Measurements from ENCODE around the gene RPL21. TPM values are rescaled to one million over a fixed set of nuclear protein-coding genes. Genes with fewer than 3 reads are reported as not detected.
"Not testable (repeated sequence)": the region's sequence is repeated elsewhere in the genome, so short reads cannot be mapped to it uniquely, and the experiment has no call there.

Gene RPL21
- total RNA-seq, 1 experiment from 2014 or later = 552 TPM

- BruUV-seq (replicated peaks) = no TSS peak
- POLR2A ChIA-PET (ENCODE audit: unreplicated experiment) = no interaction called here
- no peaks in the 10 kb centered on the region for H3K36me3 ChIP-seq (ENCODE audit: low read depth, low read length)
- peaks cover 12% of the 10 kb centered on the region for H3K4me1 ChIP-seq (ENCODE audit: insufficient read depth, low read length)
- H3K79me2 ChIP-seq (ENCODE audit: low read length) = no peaks in the 10 kb centered on the region
- H3K9me3 ChIP-seq (ENCODE audit: low read length) = no peaks in the 10 kb centered on the region
- intact Hi-C loops (cut with micrococcal nuclease) = no loop called here
- no peaks in the 10 kb centered on the region for H3F3A ChIP-seq (ENCODE audit: low read length, unreplicated experiment)
- TF ChIP-seq CTCF (conservative IDR thresholded peaks at IDR 0.05; ENCODE audit: low read depth, low read length) = no peak
- no peak for TF ChIP-seq EZH2 (IDR thresholded peaks at IDR 0.05; ENCODE audit: low read length, unreplicated experiment)
- no peak for TF ChIP-seq EZH2phosphoT487 (IDR thresholded peaks at IDR 0.05; ENCODE audit: borderline replicate concordance, low read length)
- no peaks in the 10 kb centered on the region for H4K20me1 ChIP-seq (ENCODE audit: low read length)
- H3K27ac ChIP-seq (ENCODE audit: low read length) = 0 out of 2 replicates have a peak overlapping the region, but pooled peaks have one; percentile 6
- 0 out of 2 replicates have a peak overlapping the region, but pooled peaks have one; percentile 73 for H2AFZ ChIP-seq (ENCODE audit: low read length)
- H3K9me2 ChIP-seq (replicated peaks; ENCODE audit: low read length) = no peaks in the 10 kb centered on the region
- CTCF ChIA-PET = interaction anchor here (1.0 kb wide), 1 partner anchor 16 kb away, joined by 3 read pairs; no protein-coding TSS in a partner anchor
- no peak overlapping the region for H3K4me3 ChIP-seq (ENCODE audit: low read length)
- ATAC-seq (no peak), DNase-seq (no peak)
- peak overlapping the region; percentile 65; the same call in 1 of the 2 replicates for H3K4me2 ChIP-seq (ENCODE audit: low read length)
- H3K9ac ChIP-seq (ENCODE audit: low read length) = no peak overlapping the region
- no peaks in the 10 kb centered on the region for H3K27me3 ChIP-seq (ENCODE audit: low read length)
These were observed 40.1 kb upstream of the RPL21 start for GRCh38 chr13:27211271-27211670.

DNA sequence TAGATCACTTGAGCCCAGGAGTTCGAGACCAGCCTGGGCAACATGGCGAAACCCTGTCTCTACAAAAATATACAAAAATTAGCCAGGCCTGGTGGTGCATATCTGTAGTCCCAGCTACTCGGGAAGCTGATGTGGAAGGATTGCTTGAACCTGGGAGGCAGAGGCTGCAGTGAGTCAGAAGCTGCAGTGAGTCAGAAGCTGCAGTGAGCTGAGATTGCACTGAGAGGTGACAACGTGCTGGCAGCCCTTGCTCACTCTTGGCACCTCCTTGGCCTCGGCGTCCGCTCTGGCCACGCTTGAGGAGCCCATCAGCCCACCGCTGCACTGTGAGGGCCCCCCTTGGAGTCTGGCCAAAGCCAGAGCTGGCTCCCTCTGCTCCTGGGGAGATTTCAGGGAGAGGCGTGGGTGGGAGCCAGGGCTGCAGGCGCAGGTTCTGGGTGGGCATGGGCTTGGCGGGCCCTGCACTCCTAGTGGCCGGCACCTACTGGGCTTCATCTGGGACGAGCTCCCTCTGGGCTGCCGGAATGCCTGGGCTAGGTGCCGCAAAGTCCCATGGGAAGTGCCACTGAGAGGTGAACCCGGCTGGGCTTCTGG is 39.5 kb upstream of the RPL21 start:
- Histone ChIP-seq H4K20me1 (ENCODE audit: low read length) (no peaks in the 10 kb centered on the region), H3K27ac (ENCODE audit: low read length) (peak overlapping the region; percentile 29; the same call in 1 of the 2 replicates), H3K9ac (ENCODE audit: low read length) (no peak overlapping the region), H3K9me3 (ENCODE audit: low read length) (no peaks in the 10 kb centered on the region), H3K9me2 (replicated peaks; ENCODE audit: low read length) (no peaks in the 10 kb centered on the region), H3K4me2 (ENCODE audit: low read length) (peak overlapping the region; percentile 65), H3K79me2 (ENCODE audit: low read length) (no peaks in the 10 kb centered on the region), H3K27me3 (ENCODE audit: low read length) (no peaks in the 10 kb centered on the region), H3K4me1 (ENCODE audit: insufficient read depth, low read length) (peaks cover 12% of the 10 kb centered on the region), H2AFZ (ENCODE audit: low read length) (peak overlapping the region; percentile 73), H3F3A (ENCODE audit: low read length, unreplicated experiment) (no peaks in the 10 kb centered on the region), H3K4me3 (ENCODE audit: low read length) (no peak overlapping the region), H3K36me3 (ENCODE audit: low read depth, low read length) (no peaks in the 10 kb centered on the region)
- intact Hi-C loops (cut with micrococcal nuclease) = no loop called here
- no TSS peak for BruUV-seq (replicated peaks)
- POLR2A ChIA-PET (ENCODE audit: unreplicated experiment) = no interaction called here
- DNase-seq (peak; percentile 76), ATAC-seq (peak; percentile 100)
- CTCF ChIA-PET = interaction anchor here (0.9 to 1.0 kb wide), 2 partner anchors 17 to 265 kb away, joined by 3 read pairs; no protein-coding TSS in a partner anchor
- TF ChIP-seq EZH2 (IDR thresholded peaks at IDR 0.05; ENCODE audit: low read length, unreplicated experiment) = no peak
- no peak for TF ChIP-seq EZH2phosphoT487 (IDR thresholded peaks at IDR 0.05; ENCODE audit: borderline replicate concordance, low read length)
- no peak for TF ChIP-seq CTCF (conservative IDR thresholded peaks at IDR 0.05; ENCODE audit: low read depth, low read length)

- DNase-seq; H4K20me1 ChIP-seq (ENCODE audit: low read length); H3F3A ChIP-seq (ENCODE audit: low read length, unreplicated experiment); H3K79me2 ChIP-seq (ENCODE audit: low read length); H2AFZ ChIP-seq (ENCODE audit: low read length); H3K9ac ChIP-seq (ENCODE audit: low read length); H3K27me3 ChIP-seq (ENCODE audit: low read length); intact Hi-C loops (cut with micrococcal nuclease); CTCF ChIA-PET; H3K27ac ChIP-seq (ENCODE audit: low read length); BruUV-seq (replicated peaks); ATAC-seq; H3K9me2 ChIP-seq (replicated peaks; ENCODE audit: low read length); H3K36me3 ChIP-seq (ENCODE audit: low read depth, low read length); H3K4me2 ChIP-seq (ENCODE audit: low read length); H3K4me3 ChIP-seq (ENCODE audit: low read length); H3K9me3 ChIP-seq (ENCODE audit: low read length); POLR2A ChIA-PET (ENCODE audit: unreplicated experiment): not testable (repeated sequence)
- peaks cover 12% of the 10 kb centered on the region for H3K4me1 ChIP-seq (ENCODE audit: insufficient read depth, low read length)
These were observed 38.0 kb upstream of the RPL21 start for GRCh38 chr13:27213386-27213785.

DNA sequence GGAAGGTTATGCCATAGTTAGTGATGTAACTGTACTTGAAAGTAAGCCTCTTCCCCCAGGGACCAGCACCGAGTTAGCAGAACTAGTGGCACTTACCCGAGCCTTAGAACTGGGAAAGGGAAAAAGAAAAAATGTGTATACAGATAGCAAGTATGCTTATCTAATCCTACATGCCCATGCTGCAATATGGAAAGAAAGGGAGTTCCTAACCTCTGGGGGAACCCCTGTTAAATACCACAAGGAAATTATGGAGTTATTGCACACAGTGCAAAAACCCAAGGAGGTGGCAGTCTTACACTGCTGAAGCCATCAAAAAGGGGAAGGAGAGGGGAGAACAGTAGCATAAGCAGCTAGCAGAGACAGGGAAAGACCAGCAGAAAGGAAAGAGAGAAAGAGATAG is 33.6 kb upstream of the RPL21 start:
- H3K9me2 ChIP-seq (replicated peaks; ENCODE audit: low read length); H3K27me3 ChIP-seq (ENCODE audit: low read length); H3K9ac ChIP-seq (ENCODE audit: low read length); H3K9me3 ChIP-seq (ENCODE audit: low read length); H3K36me3 ChIP-seq (ENCODE audit: low read depth, low read length); H3K4me3 ChIP-seq (ENCODE audit: low read length); POLR2A ChIA-PET (ENCODE audit: unreplicated experiment); H2AFZ ChIP-seq (ENCODE audit: low read length); H3F3A ChIP-seq (ENCODE audit: low read length, unreplicated experiment); ATAC-seq; H4K20me1 ChIP-seq (ENCODE audit: low read length); BruUV-seq (replicated peaks); H3K27ac ChIP-seq (ENCODE audit: low read length); DNase-seq; H3K4me1 ChIP-seq (ENCODE audit: insufficient read depth, low read length); H3K4me2 ChIP-seq (ENCODE audit: low read length); CTCF ChIA-PET; H3K79me2 ChIP-seq (ENCODE audit: low read length); intact Hi-C loops (cut with micrococcal nuclease): not testable (repeated sequence)

- ATAC-seq; intact Hi-C loops (cut with micrococcal nuclease); H3K79me2 ChIP-seq (ENCODE audit: low read length); H3K27ac ChIP-seq (ENCODE audit: low read length); H3K9ac ChIP-seq (ENCODE audit: low read length); H3K4me3 ChIP-seq (ENCODE audit: low read length); H3K27me3 ChIP-seq (ENCODE audit: low read length); H3K36me3 ChIP-seq (ENCODE audit: low read depth, low read length); H3K4me2 ChIP-seq (ENCODE audit: low read length); H3F3A ChIP-seq (ENCODE audit: low read length, unreplicated experiment); BruUV-seq (replicated peaks); POLR2A ChIA-PET (ENCODE audit: unreplicated experiment); H3K9me3 ChIP-seq (ENCODE audit: low read length); H3K9me2 ChIP-seq (replicated peaks; ENCODE audit: low read length); H4K20me1 ChIP-seq (ENCODE audit: low read length); DNase-seq; H3K4me1 ChIP-seq (ENCODE audit: insufficient read depth, low read length); CTCF ChIA-PET; H2AFZ ChIP-seq (ENCODE audit: low read length): not testable (repeated sequence)
These were observed 32.5 kb upstream of the RPL21 start for GRCh38 chr13:27218861-27219260.
